HFF-Myc (cell line): Measurements from ENCODE around the gene CCNA2.

Experiments used
- DNase-seq: peaks from one replicate; pipeline ENCODE4 v3.0.0-alpha.2; 2011; ENCODE audit warnings: low read depth; ENCODE audit errors: extremely low read depth
- H3K4me3 ChIP-seq: replicated peaks from 2 replicates; pipeline ENCODE4 v1.5.1; 2011; ENCODE audit warnings: low read depth, mild to moderate bottlenecking, control low read depth, low read length
- TF ChIP-seq, protein P1 (sequence below): IDR thresholded peaks from 2 replicates; pipeline ENCODE4 v1.5.1; 2012; ENCODE audit warnings: mild to moderate bottlenecking, low read depth, low read length, control low read depth; ENCODE audit errors: missing control alignments

Gene CCNA2

DNA sequence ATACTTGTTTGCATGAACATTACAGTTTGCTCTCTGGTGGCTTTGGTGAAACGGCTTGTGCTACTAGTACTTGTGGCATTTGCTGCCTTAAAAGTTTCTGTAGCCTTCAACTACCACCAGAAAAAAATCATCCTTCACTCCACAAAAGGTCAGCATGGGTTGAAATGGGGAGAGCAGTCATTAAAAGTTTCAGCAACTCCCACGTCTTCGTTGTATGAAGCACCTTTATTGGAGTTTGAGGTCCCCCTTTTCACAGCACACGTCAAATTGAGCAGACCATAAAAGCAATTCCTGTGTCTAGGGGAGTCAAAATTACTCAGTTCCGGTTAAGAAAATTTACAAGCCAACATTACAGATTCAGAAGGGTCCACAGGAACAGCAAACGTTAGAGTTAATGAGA lies 23.0 kb upstream of the CCNA2 start:
- TF ChIP-seq, protein P1, sequence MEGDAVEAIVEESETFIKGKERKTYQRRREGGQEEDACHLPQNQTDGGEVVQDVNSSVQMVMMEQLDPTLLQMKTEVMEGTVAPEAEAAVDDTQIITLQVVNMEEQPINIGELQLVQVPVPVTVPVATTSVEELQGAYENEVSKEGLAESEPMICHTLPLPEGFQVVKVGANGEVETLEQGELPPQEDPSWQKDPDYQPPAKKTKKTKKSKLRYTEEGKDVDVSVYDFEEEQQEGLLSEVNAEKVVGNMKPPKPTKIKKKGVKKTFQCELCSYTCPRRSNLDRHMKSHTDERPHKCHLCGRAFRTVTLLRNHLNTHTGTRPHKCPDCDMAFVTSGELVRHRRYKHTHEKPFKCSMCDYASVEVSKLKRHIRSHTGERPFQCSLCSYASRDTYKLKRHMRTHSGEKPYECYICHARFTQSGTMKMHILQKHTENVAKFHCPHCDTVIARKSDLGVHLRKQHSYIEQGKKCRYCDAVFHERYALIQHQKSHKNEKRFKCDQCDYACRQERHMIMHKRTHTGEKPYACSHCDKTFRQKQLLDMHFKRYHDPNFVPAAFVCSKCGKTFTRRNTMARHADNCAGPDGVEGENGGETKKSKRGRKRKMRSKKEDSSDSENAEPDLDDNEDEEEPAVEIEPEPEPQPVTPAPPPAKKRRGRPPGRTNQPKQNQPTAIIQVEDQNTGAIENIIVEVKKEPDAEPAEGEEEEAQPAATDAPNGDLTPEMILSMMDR: no peak
- H3K4me3 ChIP-seq: no peak overlapping the region
- DNase-seq: no peak

DNA sequence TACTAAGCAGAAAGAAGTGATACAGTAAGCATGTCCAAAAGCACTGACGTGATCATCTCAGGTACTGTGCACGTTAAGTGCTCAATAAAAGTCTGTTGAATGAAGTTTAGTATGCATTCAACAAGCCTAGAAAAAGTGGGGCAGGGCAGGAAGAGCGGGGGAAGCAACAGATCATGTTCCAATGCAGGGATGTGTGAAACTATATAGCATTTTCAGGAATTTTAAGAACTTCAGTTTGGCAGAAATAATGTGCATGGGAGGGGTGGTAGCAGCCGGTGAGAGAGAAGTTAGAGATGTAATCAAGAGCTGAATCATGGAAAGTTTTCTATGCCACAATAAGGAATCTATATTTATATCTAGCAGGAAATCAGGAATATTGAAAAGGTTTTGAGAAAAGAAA lies 19.2 kb upstream of the CCNA2 start:
- DNase-seq: no peak
- TF ChIP-seq, protein P1: no peak
- H3K4me3 ChIP-seq: no peak overlapping the region

DNA sequence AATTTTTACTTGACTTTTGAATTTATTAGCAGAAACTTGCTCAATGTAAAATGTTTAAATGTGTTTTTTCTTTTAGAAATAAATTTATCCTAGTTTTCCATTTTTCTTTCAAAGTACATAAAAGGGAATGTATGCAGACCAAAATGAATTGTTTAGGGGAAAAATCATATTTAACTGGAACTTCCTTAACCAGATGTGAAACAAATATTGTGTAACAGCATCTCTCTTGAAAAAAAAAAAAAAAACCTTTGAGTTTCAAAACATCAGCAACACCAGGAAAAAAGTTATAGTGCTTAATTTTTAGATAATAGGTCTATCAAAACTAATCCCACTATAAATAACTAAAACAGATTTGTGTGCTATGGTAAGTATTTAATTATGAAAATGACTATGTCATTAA lies 14.5 kb upstream of the CCNA2 start:
- no peak for DNase-seq
- TF ChIP-seq, protein P1: no peak
- no peak overlapping the region for H3K4me3 ChIP-seq

DNA sequence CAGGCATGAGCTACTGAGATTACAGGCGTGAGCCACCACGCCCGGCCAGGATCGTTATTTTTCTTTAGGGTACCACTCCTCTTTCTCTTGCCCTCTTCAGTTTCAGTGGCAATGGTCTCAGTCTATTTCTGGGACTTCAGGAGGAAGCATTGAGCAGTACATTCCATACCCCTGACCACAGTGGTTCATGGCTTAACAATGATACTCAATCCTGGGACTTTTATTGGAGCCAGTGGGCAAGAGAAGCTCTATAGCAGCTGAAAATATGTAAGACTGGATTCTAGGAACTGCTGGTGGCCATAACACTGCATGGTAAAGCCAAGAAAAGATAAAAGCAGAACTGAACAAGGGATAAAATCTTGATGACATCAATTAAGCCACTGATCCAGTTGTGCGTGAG lies 5.8 kb upstream of the CCNA2 start:
- DNase-seq: no peak
- no peak overlapping the region for H3K4me3 ChIP-seq
- TF ChIP-seq, protein P1: no peak

DNA sequence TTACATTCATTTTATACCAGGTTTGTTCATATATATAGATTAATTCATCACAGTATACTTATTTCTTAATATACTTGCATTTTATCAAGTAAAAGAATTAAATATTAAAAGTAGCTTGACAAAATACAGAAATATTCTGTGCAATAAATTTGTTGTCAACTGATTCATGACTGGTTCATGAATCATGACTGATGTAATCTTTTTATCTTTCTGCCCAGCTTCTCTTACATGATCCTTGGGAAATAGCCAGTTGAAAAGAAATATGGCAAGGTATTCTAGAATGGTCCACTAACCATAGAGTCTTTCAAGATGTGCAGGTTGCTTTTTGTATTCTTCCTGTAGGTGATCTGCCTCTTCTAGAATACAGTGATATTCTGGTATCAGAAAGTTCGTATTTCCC lies 4.2 kb upstream of the CCNA2 start:
- TF ChIP-seq, protein P1: no peak
- no peak overlapping the region for H3K4me3 ChIP-seq
- no peak for DNase-seq

DNA sequence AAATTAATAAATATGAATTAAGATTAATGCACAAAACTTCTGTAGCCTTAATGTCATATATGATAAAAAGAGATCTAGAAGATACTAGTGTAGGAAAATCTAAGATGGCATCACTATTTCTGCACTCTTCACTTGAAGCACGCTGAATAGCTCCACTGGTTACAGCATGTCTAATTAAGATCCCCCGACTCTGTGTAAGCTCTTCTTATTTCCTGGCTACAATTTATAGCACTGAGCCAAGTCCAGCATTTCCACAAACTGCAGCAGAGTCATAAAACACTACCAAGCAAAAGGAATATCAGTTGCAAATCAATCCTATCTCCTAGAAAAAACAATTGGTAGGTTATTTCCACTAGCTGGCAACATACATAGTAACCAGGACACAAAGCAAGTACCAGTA lies 1.3 kb upstream of the CCNA2 start:
- DNase-seq: no peak
- TF ChIP-seq, protein P1: no peak
- H3K4me3 ChIP-seq: no peak overlapping the region

DNA sequence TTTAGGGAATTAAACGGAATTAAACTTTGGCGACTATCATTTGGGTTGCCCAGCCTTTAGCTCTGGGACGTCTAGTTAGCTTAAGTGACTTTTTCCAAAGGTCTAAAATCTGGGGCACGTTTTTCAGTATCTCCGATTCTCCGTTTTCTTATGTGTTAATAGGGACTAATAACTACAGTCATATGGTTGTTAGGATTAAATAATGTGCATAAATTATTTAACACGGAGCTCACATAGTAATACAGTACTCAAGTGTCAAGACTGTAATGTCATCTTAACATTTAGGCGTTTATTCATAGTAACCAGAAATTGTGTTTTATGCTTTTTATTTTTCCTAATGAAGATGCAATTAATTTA lies 466 bp upstream of the CCNA2 start:
- peak overlapping the region; percentile 92 for H3K4me3 ChIP-seq
- TF ChIP-seq, protein P1: no peak
- DNase-seq: no peak
